RWPE2 (cell line): ENCODE data around the gene BAX.

Experiments used
- ATAC-seq: fragments of 200-7000 bp; cut with Tn5 transposase; 3 replicates; pipeline ENCODE4 v1.9.1; 2021; ENCODE audit warnings: low read depth
- DNase-seq: peaks from one replicate; pipeline ENCODE4 v3.0.0-alpha.2; 2020; ENCODE audit warnings: low spot score
- H3K27ac ChIP-seq: fragments of 450-650 bp; 2 replicates; pipeline ENCODE4 v1.5.1; 2017; ENCODE audit warnings: mild to moderate bottlenecking; ENCODE audit not compliant: poor library complexity, severe bottlenecking
- H3K27me3 ChIP-seq: fragments of 250-450 bp; sonication (Bioruptor Pico); 2 replicates; pipeline ENCODE4 v1.5.1; 2021; ENCODE audit warnings: mild to moderate bottlenecking, moderate library complexity; ENCODE audit not compliant: insufficient read depth, poor library complexity, severe bottlenecking
- H3K36me3 ChIP-seq: fragments of 250-450 bp; sonication (Bioruptor Pico); 2 replicates; pipeline ENCODE4 v1.5.1; 2020; ENCODE audit warnings: low read depth, mild to moderate bottlenecking, moderate library complexity
- H3K4me1 ChIP-seq: fragments of 250-450 bp; sonication (Bioruptor Pico); 2 replicates; pipeline ENCODE4 v1.5.1; 2021; ENCODE audit warnings: mild to moderate bottlenecking, moderate library complexity; ENCODE audit not compliant: insufficient read depth, poor library complexity, severe bottlenecking
- H3K4me3 ChIP-seq: fragments of 250-450 bp; sonication (Bioruptor Pico); 2 replicates; pipeline ENCODE4 v1.5.1; 2021; ENCODE audit warnings: mild to moderate bottlenecking, moderate library complexity; ENCODE audit not compliant: severe bottlenecking
- H3K9me3 ChIP-seq: fragments of 250-450 bp; sonication (Bioruptor Pico); 2 replicates; pipeline ENCODE4 v1.5.1; 2021; ENCODE audit warnings: mild to moderate bottlenecking, moderate library complexity; ENCODE audit not compliant: severe bottlenecking
- TF ChIP-seq, protein P1 (sequence below): fragments of 450-650 bp; IDR thresholded peaks from one replicate; pipeline ENCODE4 v1.5.1; 2017; ENCODE audit warnings: mild to moderate bottlenecking, moderate library complexity; ENCODE audit not compliant: poor library complexity, severe bottlenecking

BAX gene

DNA sequence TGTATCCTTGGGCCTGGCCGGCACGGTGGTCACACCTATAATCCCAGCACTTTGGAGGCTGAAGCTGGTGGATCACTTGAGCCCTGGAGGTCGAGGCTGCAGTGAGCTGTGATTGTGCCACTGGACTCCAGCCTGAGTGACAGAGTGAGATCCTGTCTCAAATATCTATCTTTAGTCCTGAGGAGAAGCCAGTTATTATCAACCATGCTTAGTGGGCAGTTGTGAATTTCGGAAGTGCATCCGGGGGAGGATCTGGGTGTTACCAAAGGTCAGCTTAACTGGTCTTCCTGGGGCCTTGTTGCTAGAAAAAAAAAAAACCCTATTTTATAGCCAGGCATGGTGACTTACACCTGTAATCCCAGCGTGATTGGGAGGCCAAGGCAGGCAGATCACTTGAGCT is 11.6 kb upstream of the BAX start:
- no peak overlapping the region for H3K27ac ChIP-seq
- peaks cover 3% of the 10 kb centered on the region for H3K9me3 ChIP-seq
- no peaks in the 10 kb centered on the region for H3K36me3 ChIP-seq
- DNase-seq (no peak), ATAC-seq (no peak)
- TF ChIP-seq, protein P1, sequence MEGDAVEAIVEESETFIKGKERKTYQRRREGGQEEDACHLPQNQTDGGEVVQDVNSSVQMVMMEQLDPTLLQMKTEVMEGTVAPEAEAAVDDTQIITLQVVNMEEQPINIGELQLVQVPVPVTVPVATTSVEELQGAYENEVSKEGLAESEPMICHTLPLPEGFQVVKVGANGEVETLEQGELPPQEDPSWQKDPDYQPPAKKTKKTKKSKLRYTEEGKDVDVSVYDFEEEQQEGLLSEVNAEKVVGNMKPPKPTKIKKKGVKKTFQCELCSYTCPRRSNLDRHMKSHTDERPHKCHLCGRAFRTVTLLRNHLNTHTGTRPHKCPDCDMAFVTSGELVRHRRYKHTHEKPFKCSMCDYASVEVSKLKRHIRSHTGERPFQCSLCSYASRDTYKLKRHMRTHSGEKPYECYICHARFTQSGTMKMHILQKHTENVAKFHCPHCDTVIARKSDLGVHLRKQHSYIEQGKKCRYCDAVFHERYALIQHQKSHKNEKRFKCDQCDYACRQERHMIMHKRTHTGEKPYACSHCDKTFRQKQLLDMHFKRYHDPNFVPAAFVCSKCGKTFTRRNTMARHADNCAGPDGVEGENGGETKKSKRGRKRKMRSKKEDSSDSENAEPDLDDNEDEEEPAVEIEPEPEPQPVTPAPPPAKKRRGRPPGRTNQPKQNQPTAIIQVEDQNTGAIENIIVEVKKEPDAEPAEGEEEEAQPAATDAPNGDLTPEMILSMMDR, result no peak
- H3K4me1 ChIP-seq, result no peaks in the 10 kb centered on the region
- no peak overlapping the region for H3K4me3 ChIP-seq
- H3K27me3 ChIP-seq, result no peaks in the 10 kb centered on the region

DNA sequence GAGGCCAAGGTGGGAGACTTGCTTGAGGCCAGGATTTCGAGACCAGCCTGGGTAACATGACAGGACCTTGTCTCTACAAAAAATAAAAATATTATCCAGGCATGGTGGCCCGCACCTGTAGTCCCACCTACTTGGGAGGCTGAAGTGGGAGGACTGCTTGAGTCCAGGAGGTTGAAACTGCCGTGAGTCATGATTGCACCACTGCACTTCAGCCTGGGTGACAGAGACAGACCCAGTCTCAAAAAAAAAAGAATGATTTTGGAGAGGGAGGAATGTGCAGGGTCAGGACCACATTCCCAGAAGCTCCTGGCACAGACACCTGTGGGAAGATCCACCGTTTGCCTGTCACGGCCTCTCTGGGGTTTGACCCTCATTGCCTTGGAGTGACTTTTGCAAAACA is 9.3 kb upstream of the BAX start:
- no peaks in the 10 kb centered on the region for H3K4me1 ChIP-seq
- TF ChIP-seq, protein P1, result no peak
- ATAC-seq (no peak), DNase-seq (no peak)
- no peak overlapping the region for H3K27ac ChIP-seq
- H3K36me3 ChIP-seq, result no peaks in the 10 kb centered on the region
- no peak overlapping the region for H3K4me3 ChIP-seq
- H3K9me3 ChIP-seq, result peaks cover 3% of the 10 kb centered on the region
- H3K27me3 ChIP-seq, result no peaks in the 10 kb centered on the region

DNA sequence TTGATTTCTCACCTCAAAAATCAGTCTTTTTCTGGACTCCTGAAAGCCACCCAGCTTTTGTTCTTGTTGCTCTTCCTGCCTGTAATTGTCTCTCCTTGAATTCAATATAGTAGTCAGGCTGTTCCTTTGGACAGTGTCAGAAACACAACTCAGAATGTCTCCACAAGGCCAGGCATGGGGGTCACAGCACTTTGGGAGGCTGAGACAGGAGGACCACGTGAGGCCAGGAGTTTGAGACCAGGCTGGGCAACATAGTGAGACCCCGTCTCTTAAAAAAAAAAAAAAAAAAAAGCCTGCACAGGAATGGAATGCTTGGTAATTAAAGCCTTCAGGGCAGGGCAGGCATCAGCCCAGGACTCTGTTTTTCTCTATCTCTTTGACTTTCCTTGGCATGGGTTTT is 8.9 kb upstream of the BAX start:
- H3K36me3 ChIP-seq, result no peaks in the 10 kb centered on the region
- H3K4me1 ChIP-seq, result no peaks in the 10 kb centered on the region
- H3K27me3 ChIP-seq, result no peaks in the 10 kb centered on the region
- peaks cover 3% of the 10 kb centered on the region for H3K9me3 ChIP-seq
- ATAC-seq (no peak), DNase-seq (no peak)
- H3K27ac ChIP-seq, result no peak overlapping the region
- H3K4me3 ChIP-seq, result no peak overlapping the region
- TF ChIP-seq, protein P1, result no peak

DNA sequence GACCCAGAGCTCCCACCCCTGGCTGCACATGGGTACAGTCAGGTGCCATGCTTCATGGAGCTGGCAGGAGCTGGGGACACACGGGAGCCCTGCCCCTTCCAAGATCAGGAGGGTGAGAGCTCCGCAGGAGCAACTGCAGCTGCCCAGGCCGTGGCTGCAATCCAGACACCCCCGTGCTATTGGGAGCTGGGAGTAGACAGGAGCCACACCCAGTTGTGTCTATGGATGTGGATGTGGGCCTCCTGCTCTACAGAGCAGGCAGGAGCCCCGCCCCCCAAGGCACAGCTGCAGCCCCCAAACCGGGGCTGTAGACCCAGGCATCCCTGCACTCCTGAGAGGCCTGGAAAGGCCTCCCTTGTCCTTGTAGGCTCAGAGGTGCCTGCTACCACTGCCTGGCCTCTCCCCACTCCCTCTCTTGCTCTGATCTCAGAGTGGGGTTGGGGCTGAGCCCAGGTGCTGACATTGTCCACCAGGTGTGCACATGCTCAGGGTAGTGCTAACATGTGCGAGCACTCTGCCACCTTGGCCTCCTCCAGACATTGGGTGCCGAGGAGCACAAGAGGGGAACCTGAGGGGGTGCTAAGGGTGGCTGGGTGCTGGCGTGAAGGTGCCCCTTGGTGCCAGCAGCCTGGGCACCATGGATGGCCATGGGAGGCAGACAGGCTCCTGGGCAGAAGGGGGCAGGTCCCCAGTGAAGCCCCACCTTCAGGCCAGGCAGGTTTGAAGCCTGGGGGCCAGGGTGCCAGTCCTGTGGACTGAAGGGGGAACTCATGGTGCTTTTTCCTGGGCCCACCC is 8.0 kb upstream of the BAX start:
- no peaks in the 10 kb centered on the region for H3K9me3 ChIP-seq
- TF ChIP-seq, protein P1, result no peak
- H3K36me3 ChIP-seq, result no peaks in the 10 kb centered on the region
- H3K4me3 ChIP-seq, result no peak overlapping the region
- no peaks in the 10 kb centered on the region for H3K4me1 ChIP-seq
- H3K27ac ChIP-seq, result no peak overlapping the region
- H3K27me3 ChIP-seq, result no peaks in the 10 kb centered on the region
- DNase-seq (no peak), ATAC-seq (no peak)

DNA sequence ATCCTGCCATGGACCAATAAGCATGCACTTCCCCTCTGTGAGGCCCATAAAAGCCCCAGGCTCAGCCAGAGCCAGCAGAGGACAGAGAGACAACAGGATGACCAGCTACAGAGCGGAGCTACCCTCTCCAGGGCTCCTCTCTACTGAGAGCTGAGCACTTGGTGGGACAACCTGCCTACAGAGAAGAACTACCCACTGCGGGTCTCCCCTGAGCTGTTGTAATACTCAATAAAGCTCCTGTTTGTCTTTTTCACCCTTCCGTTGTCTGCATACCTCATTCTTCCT is 7.5 kb upstream of the BAX start:
- no peak for DNase-seq
- H3K9me3 ChIP-seq, result no peaks in the 10 kb centered on the region
- ATAC-seq, result no peak
- H3K36me3 ChIP-seq, result no peaks in the 10 kb centered on the region
- no peak overlapping the region for H3K27ac ChIP-seq
- H3K4me1 ChIP-seq, result no peaks in the 10 kb centered on the region
- TF ChIP-seq, protein P1, result no peak
- no peak overlapping the region for H3K4me3 ChIP-seq
- no peaks in the 10 kb centered on the region for H3K27me3 ChIP-seq
